NCI-H526 treated with DMSO at 0.1 percent for 48 hours (cell line): ENCODE data around the gene PRDM8.

Experiments
- DNase-seq: peaks from one replicate; lab custom pipeline; 2025; lab: John Stamatoyannopoulos, UW

Gene PRDM8

GRCh38 chr4:80183250-80184052, 13.9 kb upstream of the PRDM8 start:
- DNase-seq: no peak

- DNase-seq: no peak
Measured at GRCh38 chr4:80184053-80184824, 13.1 kb upstream of the PRDM8 start.

GRCh38 chr4:80184825-80185756, 12.2 kb upstream of the PRDM8 start:
- no peak for DNase-seq

- DNase-seq: no peak
Measured at GRCh38 chr4:80185787-80186548, 11.3 kb upstream of the PRDM8 start.

GRCh38 chr4:80186676-80187075, 10.6 kb upstream of the PRDM8 start:
- no peak for DNase-seq

GRCh38 chr4:80187677-80188076, 9.6 kb upstream of the PRDM8 start:
- no peak for DNase-seq

GRCh38 chr4:80188457-80188800, 8.9 kb upstream of the PRDM8 start:
- DNase-seq: no peak

- no peak for DNase-seq
Measured at GRCh38 chr4:80188801-80189458, 8.4 kb upstream of the PRDM8 start.

GRCh38 chr4:80189581-80189955, 7.7 kb upstream of the PRDM8 start:
- no peak for DNase-seq

GRCh38 chr4:80189956-80190677, 7.2 kb upstream of the PRDM8 start:
- DNase-seq: no peak

GRCh38 chr4:80192252-80192866, 4.9 kb upstream of the PRDM8 start:
- DNase-seq: no peak

GRCh38 chr4:80192937-80193336, 4.4 kb upstream of the PRDM8 start:
- DNase-seq: no peak

- DNase-seq: no peak
Measured at GRCh38 chr4:80195441-80196140, 1.7 kb upstream of the PRDM8 start.

- no peak for DNase-seq
Measured at GRCh38 chr4:80196259-80196921, 913 bp upstream of the PRDM8 start.

- DNase-seq: no peak
Measured at GRCh38 chr4:80197601-80198440, 518 bp downstream of the PRDM8 start.

- DNase-seq: no peak
Measured at GRCh38 chr4:80198441-80198837, 1.1 kb downstream of the PRDM8 start.

GRCh38 chr4:80199004-80199560, 1.8 kb downstream of the PRDM8 start:
- no peak for DNase-seq

- DNase-seq: no peak
Measured at GRCh38 chr4:80199947-80200346, 2.6 kb downstream of the PRDM8 start.
